Measurements from ENCODE around the gene TAF7L. TPM values are rescaled to one million over a fixed set of nuclear protein-coding genes. Genes with fewer than 3 reads are reported as not detected.

Gene TAF7L
- polyA plus RNA-seq, 1 donor (not counting 4 experiments of a cell fraction or from before 2014, with no cell fraction given), result 0.13 TPM

- no peaks in the 10 kb centered on the region for H3K27me3 ChIP-seq (ENCODE audit: control insufficient read depth, extremely low read depth, insufficient read depth, low read length)
- no peak overlapping the region for H3K4me3 ChIP-seq (ENCODE audit: control insufficient read depth in 2 of 3, extremely low read depth in 1 of 3, insufficient read depth in 2 of 3, low read depth in 1 of 3, low read length in 3 of 3)
- H3K36me3 ChIP-seq (ENCODE audit: control insufficient read depth in 2 of 2, extremely low read depth in 1 of 2, insufficient read depth in 2 of 2, low read length in 2 of 2), result no peaks in the 10 kb centered on the region
- dilution Hi-C loops (cut with MboI; ENCODE audit: extremely low pct_ligation_motif_present, low sequenced_read_pairs), result no loop called here
- H4K20me1 ChIP-seq (ENCODE audit: control insufficient read depth, extremely low read depth, insufficient read depth, low read length), result no peaks in the 10 kb centered on the region
- no peaks in the 10 kb centered on the region for H3K9me3 ChIP-seq (ENCODE audit: control insufficient read depth, low read depth, low read length)
- TF ChIP-seq, protein P1, sequence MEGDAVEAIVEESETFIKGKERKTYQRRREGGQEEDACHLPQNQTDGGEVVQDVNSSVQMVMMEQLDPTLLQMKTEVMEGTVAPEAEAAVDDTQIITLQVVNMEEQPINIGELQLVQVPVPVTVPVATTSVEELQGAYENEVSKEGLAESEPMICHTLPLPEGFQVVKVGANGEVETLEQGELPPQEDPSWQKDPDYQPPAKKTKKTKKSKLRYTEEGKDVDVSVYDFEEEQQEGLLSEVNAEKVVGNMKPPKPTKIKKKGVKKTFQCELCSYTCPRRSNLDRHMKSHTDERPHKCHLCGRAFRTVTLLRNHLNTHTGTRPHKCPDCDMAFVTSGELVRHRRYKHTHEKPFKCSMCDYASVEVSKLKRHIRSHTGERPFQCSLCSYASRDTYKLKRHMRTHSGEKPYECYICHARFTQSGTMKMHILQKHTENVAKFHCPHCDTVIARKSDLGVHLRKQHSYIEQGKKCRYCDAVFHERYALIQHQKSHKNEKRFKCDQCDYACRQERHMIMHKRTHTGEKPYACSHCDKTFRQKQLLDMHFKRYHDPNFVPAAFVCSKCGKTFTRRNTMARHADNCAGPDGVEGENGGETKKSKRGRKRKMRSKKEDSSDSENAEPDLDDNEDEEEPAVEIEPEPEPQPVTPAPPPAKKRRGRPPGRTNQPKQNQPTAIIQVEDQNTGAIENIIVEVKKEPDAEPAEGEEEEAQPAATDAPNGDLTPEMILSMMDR (optimal IDR thresholded peaks at IDR 0.05 in 1 of 3, IDR thresholded peaks at IDR 0.05 in 1 of 3, conservative IDR thresholded peaks at IDR 0.05 in 1 of 3; ENCODE audit: extremely low read depth in 1 of 3, insufficient read depth in 2 of 3, low read length in 3 of 3), result no peak
- no peak for TF ChIP-seq EZH2 (IDR thresholded peaks at IDR 0.05; ENCODE audit: low read length)
- FAIRE-seq (no peak), DNase-seq (ENCODE audit: low read depth, low spot score) (no peak)
- H2AFZ ChIP-seq (ENCODE audit: control insufficient read depth, low read length), result no peak overlapping the region
- no peaks in the 10 kb centered on the region for H3K4me1 ChIP-seq (ENCODE audit: control insufficient read depth, extremely low read depth, insufficient read depth, low read length)
- H3K4me2 ChIP-seq (ENCODE audit: control insufficient read depth, extremely low read depth, insufficient read depth, low read depth, low read length), result no peak overlapping the region
- no peaks in the 10 kb centered on the region for H3K79me2 ChIP-seq (ENCODE audit: control insufficient read depth, insufficient read depth, low read length)
- no peaks in the 10 kb centered on the region for H3K9me1 ChIP-seq (ENCODE audit: control insufficient read depth, extremely low read depth, insufficient read depth, low read length)
- no peak overlapping the region for H3K9ac ChIP-seq (ENCODE audit: control insufficient read depth, extremely low read depth, insufficient read depth, low read length)
- no peak overlapping the region for H3K27ac ChIP-seq (ENCODE audit: control insufficient read depth, insufficient read depth, low read length)
These were observed 49.6 kb downstream of the TAF7L start for GRCh38 chrX:101241531-101241930.

- H3K27ac ChIP-seq (ENCODE audit: control insufficient read depth, insufficient read depth, low read length), result no peak overlapping the region
- dilution Hi-C loops (cut with MboI; ENCODE audit: extremely low pct_ligation_motif_present, low sequenced_read_pairs), result no loop called here
- H3K9me1 ChIP-seq (ENCODE audit: control insufficient read depth, extremely low read depth, insufficient read depth, low read length), result no peaks in the 10 kb centered on the region
- H3K27me3 ChIP-seq (ENCODE audit: control insufficient read depth, extremely low read depth, insufficient read depth, low read length), result no peaks in the 10 kb centered on the region
- H3K4me2 ChIP-seq (ENCODE audit: control insufficient read depth, extremely low read depth, insufficient read depth, low read depth, low read length), result no peak overlapping the region
- H4K20me1 ChIP-seq (ENCODE audit: control insufficient read depth, extremely low read depth, insufficient read depth, low read length), result no peaks in the 10 kb centered on the region
- DNase-seq (ENCODE audit: low read depth, low spot score), result no peak
- no peaks in the 10 kb centered on the region for H3K36me3 ChIP-seq (ENCODE audit: control insufficient read depth in 2 of 2, extremely low read depth in 1 of 2, insufficient read depth in 2 of 2, low read length in 2 of 2)
- no peaks in the 10 kb centered on the region for H3K9me3 ChIP-seq (ENCODE audit: control insufficient read depth, low read depth, low read length)
- no peak for FAIRE-seq
- H2AFZ ChIP-seq (ENCODE audit: control insufficient read depth, low read length), result no peak overlapping the region
- no peak overlapping the region for H3K4me3 ChIP-seq (ENCODE audit: control insufficient read depth in 2 of 3, extremely low read depth in 1 of 3, insufficient read depth in 2 of 3, low read depth in 1 of 3, low read length in 3 of 3)
- H3K9ac ChIP-seq (ENCODE audit: control insufficient read depth, extremely low read depth, insufficient read depth, low read length), result no peak overlapping the region
- no peak for TF ChIP-seq EZH2 (IDR thresholded peaks at IDR 0.05; ENCODE audit: low read length)
- TF ChIP-seq, protein P1 (optimal IDR thresholded peaks at IDR 0.05 in 1 of 3, IDR thresholded peaks at IDR 0.05 in 1 of 3, conservative IDR thresholded peaks at IDR 0.05 in 1 of 3; ENCODE audit: extremely low read depth in 1 of 3, insufficient read depth in 2 of 3, low read length in 3 of 3), result no peak
- no peaks in the 10 kb centered on the region for H3K79me2 ChIP-seq (ENCODE audit: control insufficient read depth, insufficient read depth, low read length)
- no peaks in the 10 kb centered on the region for H3K4me1 ChIP-seq (ENCODE audit: control insufficient read depth, extremely low read depth, insufficient read depth, low read length)
These were observed 54.1 kb downstream of the TAF7L start for GRCh38 chrX:101237041-101237440.
